Neural cell (in vitro differentiated cells): Measurements from ENCODE around the gene GCNT2.

ENCODE experiments used
- CTCF ChIP-seq: fragments of 450-650 bp; IDR thresholded peaks from 2 replicates; pipeline ENCODE4 v1.5.1; 2014; ENCODE audit warnings: antibody characterized with exemption, mild to moderate bottlenecking, moderate library complexity; ENCODE audit not compliant: poor library complexity, severe bottlenecking
- EP300 ChIP-seq: fragments of 450-650 bp; conservative IDR thresholded peaks from 2 replicates; pipeline ENCODE4 v1.6.1; 2014; ENCODE audit warnings: antibody characterized with exemption, mild to moderate bottlenecking, moderate library complexity; ENCODE audit not compliant: poor library complexity, severe bottlenecking
- EZH2 ChIP-seq: fragments of 200-600, 300-800 bp; shearing (Covaris generic), sonication (generic); IDR thresholded peaks from 2 replicates; pipeline ENCODE4 v1.6.1; 2014; ENCODE audit warnings: antibody characterized with exemption, low read length, borderline replicate concordance, mild to moderate bottlenecking; ENCODE audit not compliant: insufficient read depth, poor library complexity, severe bottlenecking
- MXI1 ChIP-seq: fragments of 450-650 bp; conservative IDR thresholded peaks from 2 replicates; pipeline ENCODE4 v1.6.1; 2014; ENCODE audit warnings: antibody characterized with exemption, mild to moderate bottlenecking; ENCODE audit not compliant: poor library complexity, severe bottlenecking
- POLR2AphosphoS5 ChIP-seq: IDR thresholded peaks from 2 replicates; pipeline ENCODE4 v1.6.1; 2012
- RAD21 ChIP-seq: fragments of 450-650 bp; conservative IDR thresholded peaks from 2 replicates; pipeline ENCODE4 v1.6.1; 2014; ENCODE audit warnings: antibody characterized with exemption, mild to moderate bottlenecking, moderate library complexity
- REST ChIP-seq: IDR thresholded peaks from 2 replicates; pipeline ENCODE4 v1.6.1; 2012; ENCODE audit warnings: borderline replicate concordance
- SMC3 ChIP-seq: fragments of 450-650 bp; conservative IDR thresholded peaks from 2 replicates; pipeline ENCODE4 v1.6.1; 2014; ENCODE audit warnings: antibody characterized with exemption, mild to moderate bottlenecking, moderate library complexity; ENCODE audit not compliant: poor library complexity

DNA sequence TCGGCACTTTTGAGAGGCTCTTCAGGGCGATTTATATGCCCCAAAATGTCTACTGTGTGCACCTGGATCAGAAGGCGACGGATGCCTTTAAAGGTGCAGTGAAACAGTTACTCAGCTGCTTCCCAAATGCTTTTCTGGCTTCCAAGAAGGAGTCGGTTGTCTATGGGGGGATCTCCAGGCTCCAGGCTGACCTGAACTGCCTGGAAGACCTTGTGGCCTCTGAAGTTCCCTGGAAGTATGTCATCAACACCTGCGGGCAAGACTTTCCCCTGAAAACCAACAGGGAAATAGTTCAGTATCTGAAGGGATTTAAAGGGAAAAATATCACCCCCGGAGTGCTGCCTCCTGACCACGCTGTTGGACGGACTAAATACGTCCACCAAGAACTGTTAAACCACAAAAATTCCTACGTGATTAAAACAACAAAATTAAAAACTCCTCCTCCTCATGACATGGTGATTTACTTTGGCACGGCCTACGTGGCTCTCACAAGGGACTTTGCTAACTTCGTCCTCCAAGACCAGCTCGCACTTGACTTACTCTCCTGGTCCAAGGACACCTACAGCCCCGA is 8.2 kb downstream of the GCNT2 start:
- TF ChIP-seq CTCF (no peak), RAD21 (no peak), POLR2AphosphoS5 (no peak), SMC3 (no peak), REST (no peak), EP300 (no peak), EZH2 (no peak), MXI1 (no peak)
